ENCODE measurements around the gene RAP2A. TPM values are rescaled to one million over a fixed set of nuclear protein-coding genes. Genes with fewer than 3 reads are reported as not detected.

The RAP2A gene
- total and polyA plus RNA-seq, 9 of the 15 experiments (the other 6 are each of a cell fraction or from before 2014, with no cell fraction given), result 1.8 to 11.7 (median 5.6) TPM

DNA sequence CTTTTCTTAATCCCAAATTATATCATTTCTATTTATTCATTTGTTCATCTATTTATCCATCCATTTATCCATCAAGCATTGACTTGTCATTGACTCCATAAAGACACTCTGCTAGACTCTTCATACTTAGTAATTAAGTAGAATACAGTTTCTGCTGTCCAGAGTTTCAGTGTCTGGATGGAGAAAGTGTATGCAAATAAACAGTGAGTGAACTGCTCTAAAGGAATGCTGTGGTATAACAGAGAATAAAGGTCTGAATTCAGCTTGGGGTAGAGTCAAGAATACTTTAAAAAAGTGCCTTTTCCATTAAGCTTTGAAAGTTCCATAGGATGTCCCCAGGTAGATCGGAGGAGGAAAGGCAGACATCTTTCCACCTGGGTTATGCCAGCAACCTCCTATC is 51.4 kb downstream of the RAP2A start (continued):
- no peak for TF ChIP-seq ZFX (CRISPR knock-in tag; IDR thresholded peaks at IDR 0.05)
- TF ChIP-seq, protein P1, sequence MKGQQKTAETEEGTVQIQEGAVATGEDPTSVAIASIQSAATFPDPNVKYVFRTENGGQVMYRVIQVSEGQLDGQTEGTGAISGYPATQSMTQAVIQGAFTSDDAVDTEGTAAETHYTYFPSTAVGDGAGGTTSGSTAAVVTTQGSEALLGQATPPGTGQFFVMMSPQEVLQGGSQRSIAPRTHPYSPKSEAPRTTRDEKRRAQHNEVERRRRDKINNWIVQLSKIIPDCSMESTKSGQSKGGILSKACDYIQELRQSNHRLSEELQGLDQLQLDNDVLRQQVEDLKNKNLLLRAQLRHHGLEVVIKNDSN (CRISPR knock-in tag; IDR thresholded peaks at IDR 0.05), result no peak
- TF ChIP-seq ETV5 (CRISPR knock-in tag; IDR thresholded peaks at IDR 0.05; ENCODE audit: low read depth), result no peak
- TF ChIP-seq, protein P2, sequence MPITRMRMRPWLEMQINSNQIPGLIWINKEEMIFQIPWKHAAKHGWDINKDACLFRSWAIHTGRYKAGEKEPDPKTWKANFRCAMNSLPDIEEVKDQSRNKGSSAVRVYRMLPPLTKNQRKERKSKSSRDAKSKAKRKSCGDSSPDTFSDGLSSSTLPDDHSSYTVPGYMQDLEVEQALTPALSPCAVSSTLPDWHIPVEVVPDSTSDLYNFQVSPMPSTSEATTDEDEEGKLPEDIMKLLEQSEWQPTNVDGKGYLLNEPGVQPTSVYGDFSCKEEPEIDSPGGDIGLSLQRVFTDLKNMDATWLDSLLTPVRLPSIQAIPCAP (CRISPR knock-in tag; IDR thresholded peaks at IDR 0.05; ENCODE audit: borderline replicate concordance), result no peak

GRCh38 chr13:97490702-97491307 is 56.8 kb downstream of the RAP2A start:
- intact Hi-C loops (cut with micrococcal nuclease) (no loop called here), in situ Hi-C loops (cut with MboI) (no loop called here)
- FAIRE-seq, result no peak

More at GRCh38 chr13:97490702-97491307, 56.8 kb downstream of the RAP2A start:
- Histone ChIP-seq H3K4me2 (ENCODE audit: insufficient read depth, low read length) (no peak overlapping the region), H3K4me1 (replicated peaks in 1 of 2; ENCODE audit: control insufficient read depth in 2 of 2, insufficient read depth in 2 of 2, low read length in 2 of 2) (no peaks in the 10 kb centered on the region), H3K36me3 (ENCODE audit: control insufficient read depth, insufficient read depth, low read length) (no peaks in the 10 kb centered on the region), H3K79me2 (ENCODE audit: control insufficient read depth, insufficient read depth, low read length) (no peaks in the 10 kb centered on the region), H3K9ac (ENCODE audit: insufficient read depth in 1 of 2, low read depth in 2 of 2, low read length in 2 of 2) (no peak overlapping the region), H3K9me3 (replicated peaks; ENCODE audit: control insufficient read depth, insufficient read depth, low read depth, low read length) (no peaks in the 10 kb centered on the region), H3K27me3 (ENCODE audit: control insufficient read depth in 2 of 2, insufficient read depth in 2 of 2, low read length in 2 of 2) (peaks cover 0 to 7% of the 10 kb centered on the region in 2 experiments; a peak in 1 of 5 replicates), H4K20me1 (replicated peaks; ENCODE audit: control insufficient read depth, insufficient read depth, low read length) (no peaks in the 10 kb centered on the region), H3K4me3 (no peak overlapping the region), H2AFZ (ENCODE audit: low read depth, low read length) (no peak overlapping the region), H3K9me1 (ENCODE audit: control insufficient read depth, insufficient read depth, low read length) (no peaks in the 10 kb centered on the region), H3K27ac (ENCODE audit: extremely low read depth, low read depth, low read length) (no peak overlapping the region)
- no peak for ATAC-seq
- 0% methylated on average over 1 of the region's 1 CpG for WGBS (ENCODE audit: insufficient coverage, low coverage, missing lambda C conversion rate)
- CTCF ChIA-PET (ENCODE audit: low intra/inter-chr PET ratio), result no interaction called here
- no peak for DNase-seq (ENCODE audit: extremely low read depth in 1 of 4, low spot score in 3 of 4)
- POLR2A ChIA-PET, result no interaction called here
- no TSS peak for BruUV-seq (replicated peaks)
- TF ChIP-seq, protein P3, sequence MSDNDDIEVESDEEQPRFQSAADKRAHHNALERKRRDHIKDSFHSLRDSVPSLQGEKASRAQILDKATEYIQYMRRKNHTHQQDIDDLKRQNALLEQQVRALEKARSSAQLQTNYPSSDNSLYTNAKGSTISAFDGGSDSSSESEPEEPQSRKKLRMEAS (CRISPR knock-in tag; IDR thresholded peaks at IDR 0.05), result no peak
- TF ChIP-seq ZNF184 (CRISPR knock-in tag; IDR thresholded peaks at IDR 0.05) (no peak), CHCHD3 (CRISPR knock-in tag; IDR thresholded peaks at IDR 0.05) (no peak), SREBF2 (CRISPR knock-in tag; IDR thresholded peaks at IDR 0.05) (no peak), HCFC1 (IDR thresholded peaks at IDR 0.05; ENCODE audit: low read depth, low read length) (no peak), HOXB6 (CRISPR knock-in tag; IDR thresholded peaks at IDR 0.05; ENCODE audit: borderline replicate concordance) (no peak), RBM15 (IDR thresholded peaks at IDR 0.05; ENCODE audit: insufficient read depth, low read length) (no peak), NELFE (IDR thresholded peaks at IDR 0.05; ENCODE audit: insufficient read depth, insufficient read length) (no peak), MTA2 (IDR thresholded peaks at IDR 0.05; ENCODE audit: low read depth) (no peak), RBM25 (IDR thresholded peaks at IDR 0.05; ENCODE audit: low read depth, low read length, severe bottlenecking) (no peak), SFPQ (IDR thresholded peaks at IDR 0.05; ENCODE audit: low read depth, low read length) (no peak)
